ENCODE measurements around the gene C3. TPM values are rescaled to one million over a fixed set of nuclear protein-coding genes. Genes with fewer than 3 reads are reported as not detected.
A peak's percentile ranks its signal among the peaks of the same experiment; 100 is the strongest.

C3 gene
- total and polyA plus RNA-seq, 2 of the 13 experiments (the other 11 are each of a cell fraction or from before 2014, with no cell fraction given), result 1,455 to 6,272 TPM

GRCh38 chr19:6753178-6754031 lies 33.0 kb upstream of the C3 start (continued):
- TF ChIP-seq ZKSCAN5 (CRISPR knock-in tag; IDR thresholded peaks at IDR 0.05) (no peak), NR3C1 (CRISPR knock-in tag; IDR thresholded peaks at IDR 0.05) (no peak), ZNF160 (CRISPR knock-in tag; IDR thresholded peaks at IDR 0.05) (no peak), ZFP36L1 (CRISPR knock-in tag; IDR thresholded peaks at IDR 0.05) (peak; percentile 92; the same call in 1 of the 2 replicates), GATA4 (IDR thresholded peaks at IDR 0.05; ENCODE audit: borderline replicate concordance, low read depth) (no peak), ZNF720 (CRISPR knock-in tag; IDR thresholded peaks at IDR 0.05) (no peak), IKZF5 (CRISPR knock-in tag; IDR thresholded peaks at IDR 0.05) (peak; percentile 93), KDM3A (CRISPR knock-in tag; IDR thresholded peaks at IDR 0.05; ENCODE audit: low read depth) (no peak; the same call in 1 of the 2 replicates), SALL1 (CRISPR knock-in tag; IDR thresholded peaks at IDR 0.05) (peak; percentile 90), HBP1 (CRISPR knock-in tag; IDR thresholded peaks at IDR 0.05; ENCODE audit: low read depth) (0 out of 2 replicates have a peak, but pooled peaks have one; percentile 38), BATF2 (CRISPR knock-in tag; IDR thresholded peaks at IDR 0.05) (no peak), NONO (IDR thresholded peaks at IDR 0.05) (no peak), NONO (CRISPR knock-in tag; conservative IDR thresholded peaks at IDR 0.05) (peak; percentile 95), DMTF1 (CRISPR knock-in tag; IDR thresholded peaks at IDR 0.05) (0 out of 2 replicates have a peak, but pooled peaks have one; percentile 74), THAP7 (CRISPR knock-in tag; IDR thresholded peaks at IDR 0.05) (peak; percentile 70; the same call in 1 of the 2 replicates), ZNF552 (CRISPR knock-in tag; IDR thresholded peaks at IDR 0.05; ENCODE audit: borderline replicate concordance) (no peak), ZNF3 (CRISPR knock-in tag; IDR thresholded peaks at IDR 0.05) (no peak), ZNF570 (CRISPR knock-in tag; IDR thresholded peaks at IDR 0.05; ENCODE audit: borderline replicate concordance) (no peak)
- TF ChIP-seq, protein P1, sequence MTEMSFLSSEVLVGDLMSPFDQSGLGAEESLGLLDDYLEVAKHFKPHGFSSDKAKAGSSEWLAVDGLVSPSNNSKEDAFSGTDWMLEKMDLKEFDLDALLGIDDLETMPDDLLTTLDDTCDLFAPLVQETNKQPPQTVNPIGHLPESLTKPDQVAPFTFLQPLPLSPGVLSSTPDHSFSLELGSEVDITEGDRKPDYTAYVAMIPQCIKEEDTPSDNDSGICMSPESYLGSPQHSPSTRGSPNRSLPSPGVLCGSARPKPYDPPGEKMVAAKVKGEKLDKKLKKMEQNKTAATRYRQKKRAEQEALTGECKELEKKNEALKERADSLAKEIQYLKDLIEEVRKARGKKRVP (CRISPR knock-in tag; IDR thresholded peaks at IDR 0.05), result peak in 1 of 2 experiments; percentile 58; a peak in 1 of 4 replicates
- TF ChIP-seq, protein P2, sequence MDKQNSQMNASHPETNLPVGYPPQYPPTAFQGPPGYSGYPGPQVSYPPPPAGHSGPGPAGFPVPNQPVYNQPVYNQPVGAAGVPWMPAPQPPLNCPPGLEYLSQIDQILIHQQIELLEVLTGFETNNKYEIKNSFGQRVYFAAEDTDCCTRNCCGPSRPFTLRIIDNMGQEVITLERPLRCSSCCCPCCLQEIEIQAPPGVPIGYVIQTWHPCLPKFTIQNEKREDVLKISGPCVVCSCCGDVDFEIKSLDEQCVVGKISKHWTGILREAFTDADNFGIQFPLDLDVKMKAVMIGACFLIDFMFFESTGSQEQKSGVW (CRISPR knock-in tag; IDR thresholded peaks at IDR 0.05; ENCODE audit: borderline replicate concordance), result no peak
